ENCODE results near the gene SH3RF3. TPM values are rescaled to one million over a fixed set of nuclear protein-coding genes. Genes with fewer than 3 reads are reported as not detected.
A peak's percentile ranks its signal among the peaks of the same experiment; 100 is the strongest.

SH3RF3 gene
- total RNA-seq, 1 donor from 2014 or later: 10.8 TPM

DNA sequence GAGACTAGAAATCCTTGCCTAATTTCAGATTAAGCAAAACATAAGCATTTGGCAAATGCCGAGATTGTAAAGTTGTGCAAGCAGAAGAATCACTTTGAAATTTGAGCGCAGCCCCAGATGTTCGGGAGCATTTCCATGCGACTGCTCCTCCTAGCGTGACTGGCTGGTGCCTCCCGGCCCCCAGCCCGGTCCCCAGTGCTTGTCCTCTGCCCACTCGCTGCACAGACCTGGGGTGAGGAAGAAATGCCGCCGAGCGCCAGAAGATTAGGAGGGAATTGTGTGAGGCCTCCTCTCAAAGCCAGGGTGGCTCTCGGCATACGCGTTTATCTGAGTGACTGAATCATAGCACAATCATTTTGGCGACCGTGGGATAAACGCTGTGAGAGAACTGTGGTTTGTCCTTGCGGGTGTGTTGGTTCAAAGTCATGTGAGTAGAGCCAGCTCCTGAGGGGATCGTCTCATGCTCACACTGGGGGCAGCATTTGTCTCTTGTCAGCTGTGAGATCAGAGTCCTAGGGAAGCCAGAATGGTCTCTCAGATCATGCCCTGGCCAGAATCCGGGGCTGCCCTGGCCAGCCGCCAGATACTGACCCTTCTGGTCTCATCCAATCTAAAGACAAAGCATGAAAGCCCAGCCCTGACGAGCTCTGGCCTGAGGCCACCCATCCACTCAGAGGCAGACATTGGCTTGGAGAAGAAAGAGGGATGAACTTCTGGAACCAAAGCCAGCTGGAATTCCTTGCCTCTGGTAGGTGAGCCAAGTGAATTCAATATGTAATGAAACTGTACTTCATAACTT is 189.3 kb downstream of the SH3RF3 start:
- peak in 1 of 2 donors; percentile 96 for DNase-seq (ENCODE audit: extremely low spot score in 2 of 2)
- intact Hi-C loops (cut with DNase I): loop anchor here (2.0 kb wide), 2 partner anchors 76 to 190 kb away; partner anchors contain the start of gene SH3RF3
- Histone ChIP-seq H3K27me3 (no peaks in the 10 kb centered on the region), H3K36me3 (no peaks in the 10 kb centered on the region), H3K9me3 (no peaks in the 10 kb centered on the region), H3K4me1 (peaks cover 61% of the 10 kb centered on the region), H3K27ac (peak overlapping the region; percentile 57), H3K4me3 (no peak overlapping the region)
- TF ChIP-seq POLR2A (IDR thresholded peaks at IDR 0.05) (no peak), POLR2AphosphoS5 (IDR thresholded peaks at IDR 0.05; ENCODE audit: insufficient read depth in 1 of 2, low read depth in 1 of 2) (peak; percentile 57 to 96)
- TF ChIP-seq, protein P1, sequence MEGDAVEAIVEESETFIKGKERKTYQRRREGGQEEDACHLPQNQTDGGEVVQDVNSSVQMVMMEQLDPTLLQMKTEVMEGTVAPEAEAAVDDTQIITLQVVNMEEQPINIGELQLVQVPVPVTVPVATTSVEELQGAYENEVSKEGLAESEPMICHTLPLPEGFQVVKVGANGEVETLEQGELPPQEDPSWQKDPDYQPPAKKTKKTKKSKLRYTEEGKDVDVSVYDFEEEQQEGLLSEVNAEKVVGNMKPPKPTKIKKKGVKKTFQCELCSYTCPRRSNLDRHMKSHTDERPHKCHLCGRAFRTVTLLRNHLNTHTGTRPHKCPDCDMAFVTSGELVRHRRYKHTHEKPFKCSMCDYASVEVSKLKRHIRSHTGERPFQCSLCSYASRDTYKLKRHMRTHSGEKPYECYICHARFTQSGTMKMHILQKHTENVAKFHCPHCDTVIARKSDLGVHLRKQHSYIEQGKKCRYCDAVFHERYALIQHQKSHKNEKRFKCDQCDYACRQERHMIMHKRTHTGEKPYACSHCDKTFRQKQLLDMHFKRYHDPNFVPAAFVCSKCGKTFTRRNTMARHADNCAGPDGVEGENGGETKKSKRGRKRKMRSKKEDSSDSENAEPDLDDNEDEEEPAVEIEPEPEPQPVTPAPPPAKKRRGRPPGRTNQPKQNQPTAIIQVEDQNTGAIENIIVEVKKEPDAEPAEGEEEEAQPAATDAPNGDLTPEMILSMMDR (IDR thresholded peaks at IDR 0.05): peak in 1 of 3 experiments; percentile 5

DNA sequence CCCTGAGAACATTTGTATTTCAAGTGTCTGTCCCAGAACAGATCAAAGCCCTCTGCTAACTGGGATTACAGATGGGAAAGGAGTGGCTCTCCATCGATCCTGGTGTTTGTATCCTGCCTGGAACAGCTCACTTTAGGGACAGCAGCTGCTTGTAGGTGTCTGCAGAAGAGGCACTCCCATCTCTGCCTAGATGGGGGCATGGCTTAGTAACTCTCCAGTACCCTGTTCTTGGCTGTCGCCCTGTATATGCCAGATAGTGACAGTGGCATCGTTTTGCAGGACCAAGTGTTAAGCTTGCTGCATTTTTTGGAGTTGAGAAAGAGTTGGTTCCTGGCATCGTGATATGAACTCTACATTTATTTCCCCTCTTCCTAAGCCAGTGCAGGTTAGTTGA is 189.9 kb downstream of the SH3RF3 start:
- peaks cover 67% of the 10 kb centered on the region for H3K4me1 ChIP-seq
- intact Hi-C loops (cut with DNase I): loop anchor here (2.0 kb wide), 2 partner anchors 76 to 190 kb away; partner anchors contain the start of gene SH3RF3
- H3K27ac ChIP-seq: peak overlapping the region; percentile 57

DNA sequence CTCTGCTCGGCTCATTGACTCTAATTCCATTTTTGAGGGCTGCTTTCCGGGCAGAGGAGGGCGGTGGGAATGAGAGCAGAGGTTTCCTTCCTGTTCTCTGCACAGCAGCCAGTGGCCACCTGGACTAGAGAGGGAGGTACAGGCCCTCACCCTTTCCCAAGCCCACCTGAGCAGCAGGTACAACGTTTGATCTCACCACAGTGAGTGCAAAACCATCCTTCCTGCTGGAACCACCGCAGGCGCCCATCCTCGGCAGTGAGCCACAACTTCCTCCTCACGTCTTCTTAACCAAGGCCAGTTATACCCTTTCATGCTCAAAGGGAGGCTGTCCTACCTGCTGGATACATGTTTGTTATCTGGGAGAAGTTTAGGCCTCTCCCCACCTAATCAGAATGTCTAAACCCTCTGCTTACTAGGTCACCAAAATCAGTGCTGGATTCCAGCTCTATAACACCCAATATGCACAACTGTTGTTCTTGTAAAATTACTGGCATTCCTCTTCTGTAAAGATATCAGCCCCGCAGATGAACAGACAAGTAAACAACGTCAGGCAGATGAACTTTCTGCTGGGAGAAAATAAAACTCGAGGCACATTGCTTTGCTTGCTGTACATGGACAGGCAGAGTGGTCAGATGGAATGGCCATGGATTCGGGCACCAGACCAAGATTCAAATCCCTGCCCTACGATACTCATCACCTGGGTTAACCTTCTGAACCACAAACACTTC is 191.4 kb downstream of the SH3RF3 start:
- no peaks in the 10 kb centered on the region for H3K9me3 ChIP-seq
- intact Hi-C loops (cut with DNase I): no loop called here
- TF ChIP-seq POLR2A (IDR thresholded peaks at IDR 0.05) (no peak), POLR2AphosphoS5 (IDR thresholded peaks at IDR 0.05; ENCODE audit: insufficient read depth in 1 of 2, low read depth in 1 of 2) (no peak)
- TF ChIP-seq, protein P1 (IDR thresholded peaks at IDR 0.05): no peak
- H3K36me3 ChIP-seq: no peaks in the 10 kb centered on the region
- no peak overlapping the region for H3K4me3 ChIP-seq
- H3K4me1 ChIP-seq: peaks cover 81% of the 10 kb centered on the region
- H3K27me3 ChIP-seq: no peaks in the 10 kb centered on the region
- DNase-seq (ENCODE audit: extremely low spot score in 2 of 2): no peak
- H3K27ac ChIP-seq: peak overlapping the region; percentile 57

More for the DNA sequence above, 189.9 kb downstream of the SH3RF3 start:
- Histone ChIP-seq H3K4me3 (no peak overlapping the region), H3K36me3 (no peaks in the 10 kb centered on the region), H3K27me3 (no peaks in the 10 kb centered on the region), H3K9me3 (no peaks in the 10 kb centered on the region)
- no peak for DNase-seq (ENCODE audit: extremely low spot score in 2 of 2)
- TF ChIP-seq POLR2AphosphoS5 (IDR thresholded peaks at IDR 0.05; ENCODE audit: insufficient read depth in 1 of 2, low read depth in 1 of 2) (no peak), POLR2A (IDR thresholded peaks at IDR 0.05) (no peak)
- TF ChIP-seq, protein P1 (IDR thresholded peaks at IDR 0.05): no peak

DNA sequence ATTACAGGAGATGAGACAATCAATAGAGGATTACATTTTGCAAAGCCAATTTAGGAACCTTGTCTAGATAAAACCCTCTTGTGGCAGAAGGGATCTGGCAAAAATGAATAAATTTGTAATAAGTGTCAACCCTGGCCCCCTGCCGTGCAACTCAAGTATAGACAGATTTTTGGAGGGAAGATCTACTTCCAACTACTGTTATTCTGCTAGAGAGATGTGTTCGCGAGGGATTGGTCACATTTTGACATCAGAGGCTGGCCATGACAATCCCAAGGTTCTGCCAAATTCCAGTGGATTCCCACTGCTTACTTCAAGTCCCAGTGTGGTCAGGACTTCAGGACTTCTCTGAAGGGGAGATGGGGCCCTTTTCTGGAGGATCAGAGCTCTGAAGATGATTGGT is 192.6 kb downstream of the SH3RF3 start:
- no peaks in the 10 kb centered on the region for H3K9me3 ChIP-seq
- H3K4me3 ChIP-seq: no peak overlapping the region
- no peaks in the 10 kb centered on the region for H3K27me3 ChIP-seq
- no peak for DNase-seq (ENCODE audit: extremely low spot score in 2 of 2)
- no peaks in the 10 kb centered on the region for H3K36me3 ChIP-seq
- TF ChIP-seq, protein P1 (IDR thresholded peaks at IDR 0.05): no peak
- TF ChIP-seq POLR2AphosphoS5 (IDR thresholded peaks at IDR 0.05; ENCODE audit: insufficient read depth in 1 of 2, low read depth in 1 of 2) (no peak), POLR2A (IDR thresholded peaks at IDR 0.05) (no peak)
- intact Hi-C loops (cut with DNase I): no loop called here
- H3K27ac ChIP-seq: peak overlapping the region; percentile 71
- peaks cover 93% of the 10 kb centered on the region for H3K4me1 ChIP-seq

All from vagina (tissue), 2 donors.